Vagina (tissue), 2 donors: ENCODE measurements around the gene C5orf34.

ENCODE experiments used
- CTCF ChIP-seq, 3 experiments: fragments of 450-650 bp in 2 of 3; fragments of 200-600 bp in 1 of 3; sonication (generic) in 1 of 3; IDR thresholded peaks; one replicate each; pipeline ENCODE4 v1.5.1; 2017 to 2019; ENCODE audit warnings: antibody characterized with exemption in 3 of 3, mild to moderate bottlenecking in 2 of 3, moderate library complexity in 2 of 3
- POLR2A ChIP-seq, 2 donors: fragments of 450-650 bp; IDR thresholded peaks; one replicate each; pipeline ENCODE4 v1.6.1; 2017; ENCODE audit warnings: antibody characterized with exemption in 2 of 2, mild to moderate bottlenecking in 2 of 2, moderate library complexity in 2 of 2

GRCh38 chr5:43485406-43485805 lies 29.5 kb downstream of the C5orf34 start:
- no peak for TF ChIP-seq CTCF (IDR thresholded peaks at IDR 0.05)
- no peak for TF ChIP-seq POLR2A (IDR thresholded peaks at IDR 0.05)
